Gastroesophageal sphincter (tissue), 3 donors: ENCODE data around the gene CLDN25.

Experiments used
- CTCF ChIP-seq, 4 experiments: fragments of 200-600 bp in 2 of 4; fragments of 450-650 bp in 2 of 4; sonication (generic) in 1 of 4; IDR thresholded peaks; one replicate each; pipeline ENCODE4 v1.5.1; 2017 to 2019; ENCODE audit warnings: antibody characterized with exemption in 4 of 4, mild to moderate bottlenecking in 2 of 4, moderate library complexity in 2 of 4
- POLR2A ChIP-seq, 2 donors: fragments of 450-650 bp; IDR thresholded peaks; one replicate each; pipeline ENCODE4 v1.6.1; 2017; ENCODE audit warnings: antibody characterized with exemption in 2 of 2, mild to moderate bottlenecking in 2 of 2, moderate library complexity in 1 of 2

GRCh38 chr11:113805640-113806039, 26.0 kb downstream of the CLDN25 start:
- TF ChIP-seq CTCF (IDR thresholded peaks at IDR 0.05): no peak
- no peak for TF ChIP-seq POLR2A (IDR thresholded peaks at IDR 0.05)
